ENCODE measurements around the gene MAMDC2. TPM values are rescaled to one million over a fixed set of nuclear protein-coding genes. Genes with fewer than 3 reads are reported as not detected.

MAMDC2 gene
- polyA plus RNA-seq, 2 of the 4 experiments (the other 2 are of a cell fraction) = 0.30 to 0.34 TPM

- TF ChIP-seq ZSCAN20 (CRISPR knock-in tag; IDR thresholded peaks at IDR 0.05) = no peak
- no peak for TF ChIP-seq RFX5 (IDR thresholded peaks at IDR 0.05)
- TF ChIP-seq KDM1A (IDR thresholded peaks at IDR 0.05; ENCODE audit: low read depth) = no peak
- no peak for TF ChIP-seq POLR2A (IDR thresholded peaks at IDR 0.05; ENCODE audit: low read length)
- no peak for TF ChIP-seq KDM5A (IDR thresholded peaks at IDR 0.05)
- no peak for TF ChIP-seq E2F6 (IDR thresholded peaks at IDR 0.05; ENCODE audit: borderline replicate concordance, low read depth)
- no peak for TF ChIP-seq EHMT2 (IDR thresholded peaks at IDR 0.05; ENCODE audit: low read depth)
- TF ChIP-seq CTCF (IDR thresholded peaks at IDR 0.05) = no peak
- TF ChIP-seq BCL3 (IDR thresholded peaks at IDR 0.05) = no peak
- TF ChIP-seq TP53 (CRISPR knock-in tag; IDR thresholded peaks at IDR 0.05) = no peak
- no peak for TF ChIP-seq SMC3 (IDR thresholded peaks at IDR 0.05)
- no peak for TF ChIP-seq HDAC2 (IDR thresholded peaks at IDR 0.05)
- TF ChIP-seq POLR2AphosphoS2 (conservative IDR thresholded peaks at IDR 0.05; ENCODE audit: low read length) = no peak
- ATAC-seq = no peak
- no peak overlapping the region for H3K4me2 ChIP-seq
- no peaks in the 10 kb centered on the region for H3K4me1 ChIP-seq
- ChIA-PET CTCF (interaction anchor here (1.2 kb wide), 1 partner anchor 57 kb away, joined by 4 read pairs; no protein-coding TSS in a partner anchor), POLR2A (no interaction called here)
- H3K4me3 ChIP-seq = no peak overlapping the region
- 60% methylated on average over 5 of the region's 5 CpGs for WGBS (ENCODE audit: missing lambda C conversion rate)
- FAIRE-seq = no peak
- no peak overlapping the region for H3K27ac ChIP-seq
- H3K9me3 ChIP-seq = no peaks in the 10 kb centered on the region
- DNase-seq (ENCODE audit: low read depth in 1 of 2, low spot score in 1 of 2) = no peak
Observed at GRCh38 chr9:70028287-70028686, 15.4 kb upstream of the MAMDC2 start.

- ATAC-seq (no peak), DNase-seq (ENCODE audit: low read depth in 1 of 2, low spot score in 1 of 2) (no peak), FAIRE-seq (no peak)
- no peaks in the 10 kb centered on the region for H3K9me3 ChIP-seq
- 19% methylated on average over 1 of the region's 1 CpG for WGBS (ENCODE audit: missing lambda C conversion rate)
- no peak overlapping the region for H3K27ac ChIP-seq
- no peak overlapping the region for H3K4me2 ChIP-seq
- H3K4me3 ChIP-seq = no peak overlapping the region
- CTCF ChIA-PET = no interaction called here
- TF ChIP-seq BHLHE40 (IDR thresholded peaks at IDR 0.05; ENCODE audit: low read depth, low read length) (no peak), ZSCAN20 (CRISPR knock-in tag; IDR thresholded peaks at IDR 0.05) (no peak), CHD2 (IDR thresholded peaks at IDR 0.05; ENCODE audit: low read length, partially characterized antibody) (no peak), RNF2 (IDR thresholded peaks at IDR 0.05; ENCODE audit: borderline replicate concordance, low read depth) (no peak), HEYL (CRISPR knock-in tag; IDR thresholded peaks at IDR 0.05) (no peak), BCL3 (IDR thresholded peaks at IDR 0.05) (no peak), ZNF302 (CRISPR knock-in tag; IDR thresholded peaks at IDR 0.05) (no peak), RFX5 (IDR thresholded peaks at IDR 0.05) (no peak)
- POLR2A ChIA-PET = no interaction called here
- H3K4me1 ChIP-seq = no peaks in the 10 kb centered on the region
Observed at GRCh38 chr9:70030156-70030555, 13.5 kb upstream of the MAMDC2 start.

- no peak overlapping the region for H3K4me2 ChIP-seq
- no peaks in the 10 kb centered on the region for H3K4me1 ChIP-seq
- WGBS (ENCODE audit: missing lambda C conversion rate) = 0% methylated on average over 1 of the region's 1 CpG
- DNase-seq (ENCODE audit: low read depth in 1 of 2, low spot score in 1 of 2) = no peak
- no peaks in the 10 kb centered on the region for H3K9me3 ChIP-seq
- ATAC-seq = no peak
- no peak for FAIRE-seq
- POLR2A ChIA-PET = no interaction called here
- H3K4me3 ChIP-seq = no peak overlapping the region
- CTCF ChIA-PET = interaction anchor here (1.2 kb wide), 2 partner anchors 9 to 12 kb away, joined by 3 to 4 read pairs; partner anchors contain the start of gene MAMDC2
- no peak for TF ChIP-seq HES2 (IDR thresholded peaks at IDR 0.05)
- no peak for TF ChIP-seq HMGXB4 (CRISPR knock-in tag; IDR thresholded peaks at IDR 0.05; ENCODE audit: borderline replicate concordance)
- TF ChIP-seq HEYL (CRISPR knock-in tag; IDR thresholded peaks at IDR 0.05) = no peak
- TF ChIP-seq ZC3H11A (IDR thresholded peaks at IDR 0.05) = no peak
- TF ChIP-seq BCL3 (IDR thresholded peaks at IDR 0.05) = no peak
- TF ChIP-seq EP300 (IDR thresholded peaks at IDR 0.05) = no peak
- TF ChIP-seq PHF8 (IDR thresholded peaks at IDR 0.05; ENCODE audit: borderline replicate concordance, low read depth) = no peak
- H3K27ac ChIP-seq = no peak overlapping the region
Observed at GRCh38 chr9:70031141-70031545, 12.5 kb upstream of the MAMDC2 start.
